ENCODE measurements around the gene RAB14. TPM values are rescaled to one million over a fixed set of nuclear protein-coding genes. Genes with fewer than 3 reads are reported as not detected.

RAB14 gene
- polyA plus RNA-seq, 1 of the 3 experiments (the other 2 are of a cell fraction): 17.4 TPM

- peaks cover 100% of the 10 kb centered on the region for H3K79me2 ChIP-seq (ENCODE audit: insufficient read depth)
- TF ChIP-seq GABPA (IDR thresholded peaks at IDR 0.05; ENCODE audit: low read depth): no peak
- TF ChIP-seq SMC3 (IDR thresholded peaks at IDR 0.05; ENCODE audit: low read depth, low read length): no peak
- no peak for TF ChIP-seq ZBTB33 (IDR thresholded peaks at IDR 0.05; ENCODE audit: borderline replicate concordance, low read depth)
- TF ChIP-seq ELF1 (IDR thresholded peaks at IDR 0.05): no peak
- TF ChIP-seq, protein P1, sequence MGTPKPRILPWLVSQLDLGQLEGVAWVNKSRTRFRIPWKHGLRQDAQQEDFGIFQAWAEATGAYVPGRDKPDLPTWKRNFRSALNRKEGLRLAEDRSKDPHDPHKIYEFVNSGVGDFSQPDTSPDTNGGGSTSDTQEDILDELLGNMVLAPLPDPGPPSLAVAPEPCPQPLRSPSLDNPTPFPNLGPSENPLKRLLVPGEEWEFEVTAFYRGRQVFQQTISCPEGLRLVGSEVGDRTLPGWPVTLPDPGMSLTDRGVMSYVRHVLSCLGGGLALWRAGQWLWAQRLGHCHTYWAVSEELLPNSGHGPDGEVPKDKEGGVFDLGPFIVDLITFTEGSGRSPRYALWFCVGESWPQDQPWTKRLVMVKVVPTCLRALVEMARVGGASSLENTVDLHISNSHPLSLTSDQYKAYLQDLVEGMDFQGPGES (IDR thresholded peaks at IDR 0.05; ENCODE audit: low read depth, low read length): no peak
- TF ChIP-seq REST (IDR thresholded peaks at IDR 0.05; ENCODE audit: low read depth, low read length): no peak
- no peak for TF ChIP-seq RCOR1 (IDR thresholded peaks at IDR 0.05; ENCODE audit: low read length)
- TF ChIP-seq FOSL2 (IDR thresholded peaks at IDR 0.05; ENCODE audit: borderline replicate concordance, low read depth): no peak
- no peak for TF ChIP-seq FOXM1 (IDR thresholded peaks at IDR 0.05; ENCODE audit: low read depth)
- TF ChIP-seq TAF1 (IDR thresholded peaks at IDR 0.05; ENCODE audit: borderline replicate concordance, low read depth, low read length): no peak
- TF ChIP-seq JUND (IDR thresholded peaks at IDR 0.05): no peak
- no peak for TF ChIP-seq POLR2AphosphoS5 (IDR thresholded peaks at IDR 0.05; ENCODE audit: low read depth, low read length)
- no peak for TF ChIP-seq MEF2A (IDR thresholded peaks at IDR 0.05; ENCODE audit: borderline replicate concordance, low read depth)
- H4K20me1 ChIP-seq (ENCODE audit: insufficient read depth): peaks cover 96% of the 10 kb centered on the region
- WGBS (ENCODE audit: low lambda C conversion rate): 84% methylated on average over 4 of the region's 4 CpGs
- peaks cover 33 to 46% of the 10 kb centered on the region in 2 experiments; a peak in 3 of 4 replicates for H3K4me1 ChIP-seq (ENCODE audit: control insufficient read depth in 1 of 2, insufficient read depth in 2 of 2, low read depth in 1 of 2, low read length in 1 of 2)
- H2AFZ ChIP-seq (ENCODE audit: low read depth): no peak overlapping the region
- POLR2A ChIA-PET: no interaction called here
- peak; percentile 12 for DNase-seq
- no peak overlapping the region for H3K4me2 ChIP-seq
- CTCF ChIA-PET: no interaction called here
- H3K27ac ChIP-seq (ENCODE audit: low read depth in 2 of 2, low read length in 1 of 2): no peak overlapping the region
- peaks cover 17% of the 10 kb centered on the region for H3F3A ChIP-seq (replicated peaks; ENCODE audit: insufficient read depth)
- no peaks in the 10 kb centered on the region for H3K9me2 ChIP-seq
- H3K4me3 ChIP-seq (ENCODE audit: low read depth in 2 of 2, low read length in 1 of 2): no peak overlapping the region
- peaks cover 2 to 7% of the 10 kb centered on the region in 2 experiments for H3K36me3 ChIP-seq (replicated peaks in 1 of 2; ENCODE audit: control insufficient read depth in 1 of 2, insufficient read depth in 2 of 2, low read length in 1 of 2)
- H3K9me3 ChIP-seq: no peaks in the 10 kb centered on the region
- H3K27me3 ChIP-seq (ENCODE audit: insufficient read depth): no peaks in the 10 kb centered on the region
- no peak overlapping the region for H3K9ac ChIP-seq
Observed at GRCh38 chr9:121196389-121196788, 5.3 kb downstream of the RAB14 start.

Data from SK-N-SH (cell line).